HG03025 (cell line): ENCODE measurements around the gene NXNL1.
A peak's percentile ranks its signal among the peaks of the same experiment; 100 is the strongest.
"Not testable (repeated sequence)": the region's sequence is repeated elsewhere in the genome, so short reads cannot be mapped to it uniquely, and the experiment has no call there.

Experiments used
- ATAC-seq: cut with Tn5 transposase; IDR thresholded peaks from one replicate; pipeline ENCODE4 v1.9.1; 2021; ENCODE audit warnings: mild to moderate bottlenecking, moderate library complexity; ENCODE audit not compliant: unreplicated experiment, low FRiP score

Gene NXNL1

DNA sequence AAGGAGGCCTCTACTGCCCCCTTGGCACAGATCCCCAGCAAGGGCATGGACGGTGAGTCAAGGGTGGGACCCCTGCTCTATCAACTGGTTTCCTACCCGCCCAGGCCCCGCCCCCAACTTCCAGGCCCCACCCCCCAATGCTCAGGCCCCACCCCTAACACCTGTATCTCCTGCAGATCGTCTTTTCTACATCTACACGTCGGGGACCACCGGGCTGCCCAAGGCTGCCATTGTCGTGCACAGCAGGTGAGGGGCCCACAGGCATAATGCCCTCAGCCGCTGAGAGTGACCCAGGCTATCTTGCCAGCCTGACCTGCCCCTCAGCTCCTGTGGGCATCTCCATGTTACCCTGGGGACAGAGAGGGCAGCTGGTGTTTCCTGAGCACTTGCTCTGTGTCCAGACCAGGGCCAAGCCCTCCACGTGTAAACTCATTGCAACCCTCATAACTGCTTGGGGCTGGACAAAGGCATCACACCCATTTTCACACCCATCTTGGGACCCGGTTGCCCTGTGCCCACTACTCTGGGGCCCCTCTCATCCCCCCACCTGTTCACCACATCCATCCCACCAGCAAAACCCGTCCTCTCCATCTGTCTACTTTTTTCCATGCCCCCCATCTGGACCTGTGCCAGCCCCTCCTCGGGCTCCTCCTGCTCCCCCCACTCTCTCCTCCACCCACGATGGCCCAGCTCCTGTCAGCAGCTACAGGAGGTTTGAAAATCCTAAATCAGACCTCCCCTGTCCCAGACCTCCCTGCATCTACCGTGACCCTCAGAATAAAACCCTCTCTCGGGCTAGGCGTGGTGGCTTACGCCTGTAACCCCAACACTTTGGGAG, 26.8 kb upstream of the NXNL1 start:
- ATAC-seq = no peak

DNA sequence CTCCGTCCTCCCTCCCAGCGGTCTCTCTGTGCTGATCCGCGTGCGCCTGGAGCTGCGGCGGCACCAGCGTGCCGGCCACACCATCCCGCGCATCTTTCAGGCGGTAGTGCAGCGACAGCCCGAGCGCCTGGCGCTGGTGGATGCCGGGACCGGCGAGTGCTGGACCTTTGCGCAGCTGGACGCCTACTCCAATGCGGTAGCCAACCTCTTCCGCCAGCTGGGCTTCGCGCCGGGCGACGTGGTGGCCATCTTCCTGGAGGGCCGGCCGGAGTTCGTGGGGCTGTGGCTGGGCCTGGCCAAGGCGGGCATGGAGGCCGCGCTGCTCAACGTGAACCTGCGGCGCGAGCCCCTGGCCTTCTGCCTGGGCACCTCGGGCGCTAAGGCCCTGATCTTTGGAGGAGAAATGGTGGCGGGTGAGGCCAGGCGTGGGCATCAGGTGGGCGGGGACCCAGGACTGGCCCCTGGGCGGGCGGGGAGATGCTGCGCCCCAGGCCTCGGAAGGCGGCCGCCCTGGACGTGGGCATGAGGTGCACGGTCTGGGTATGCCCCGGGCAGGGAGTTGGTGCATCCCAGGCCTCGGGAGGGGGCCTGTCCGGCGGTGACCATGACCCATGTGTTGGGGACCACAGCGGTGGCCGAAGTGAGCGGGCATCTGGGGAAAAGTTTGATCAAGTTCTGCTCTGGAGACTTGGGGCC, 26.0 kb upstream of the NXNL1 start:
- no peak for ATAC-seq

GRCh38 chr19:17484520-17485185, 23.9 kb upstream of the NXNL1 start:
- no peak for ATAC-seq

GRCh38 chr19:17483605-17484002, 22.9 kb upstream of the NXNL1 start:
- no peak for ATAC-seq

DNA sequence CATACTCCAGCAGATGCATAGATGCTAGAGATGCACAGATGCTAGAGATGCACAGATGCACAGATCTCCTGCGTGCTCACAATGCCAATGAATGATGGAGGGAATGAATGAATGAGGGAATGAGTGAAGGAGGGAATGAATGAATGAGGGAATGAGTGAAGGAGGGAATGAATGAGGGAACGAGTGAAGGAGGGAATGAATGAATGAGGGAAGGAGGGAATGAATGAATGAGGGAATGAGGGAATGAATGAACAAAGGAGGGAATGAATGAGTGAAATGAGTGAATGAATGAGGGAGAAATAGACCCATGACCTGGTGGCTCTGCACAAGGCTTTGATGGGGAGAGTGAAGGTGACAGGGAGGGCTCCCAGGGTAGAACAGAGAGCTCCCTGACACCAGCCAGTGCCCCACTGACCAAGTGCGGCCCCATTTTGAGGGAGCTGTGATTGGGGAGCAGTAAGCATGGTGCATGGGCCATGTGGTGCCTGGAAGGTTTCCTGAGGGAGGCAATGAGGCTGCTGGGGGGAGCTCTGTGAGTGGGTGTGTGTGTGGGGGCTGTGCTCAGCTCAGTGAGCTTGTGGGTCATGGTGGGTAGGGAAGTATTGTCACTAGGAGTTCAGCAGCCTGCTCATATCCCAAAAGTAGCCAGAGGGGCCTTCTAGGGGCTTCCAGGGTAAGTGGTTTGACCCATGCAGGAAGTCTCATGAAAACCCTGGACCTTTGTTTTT, 22.3 kb upstream of the NXNL1 start:
- ATAC-seq = no peak

DNA sequence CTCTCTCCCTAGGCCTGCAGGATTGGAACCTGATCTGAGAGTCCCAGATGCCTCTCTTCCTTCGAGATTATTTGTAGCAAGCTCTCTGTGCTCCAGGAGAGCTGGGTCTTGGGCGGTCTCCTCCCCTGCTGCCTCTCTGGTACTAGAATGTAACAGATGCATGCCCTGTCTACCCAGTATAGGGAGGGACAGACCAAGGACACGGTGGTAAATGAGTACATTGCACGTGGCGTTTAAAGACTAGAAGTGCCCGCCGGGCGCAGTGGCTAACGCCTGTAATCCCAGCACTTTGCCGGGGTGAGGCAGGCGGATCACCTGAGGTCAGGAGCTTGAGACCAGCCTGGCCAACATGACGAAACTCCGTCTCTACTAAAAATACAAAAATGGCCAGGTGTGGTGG, 21.3 kb upstream of the NXNL1 start:
- no peak for ATAC-seq

- no peak for ATAC-seq
Measured at GRCh38 chr19:17479325-17479791, 18.6 kb upstream of the NXNL1 start.

DNA sequence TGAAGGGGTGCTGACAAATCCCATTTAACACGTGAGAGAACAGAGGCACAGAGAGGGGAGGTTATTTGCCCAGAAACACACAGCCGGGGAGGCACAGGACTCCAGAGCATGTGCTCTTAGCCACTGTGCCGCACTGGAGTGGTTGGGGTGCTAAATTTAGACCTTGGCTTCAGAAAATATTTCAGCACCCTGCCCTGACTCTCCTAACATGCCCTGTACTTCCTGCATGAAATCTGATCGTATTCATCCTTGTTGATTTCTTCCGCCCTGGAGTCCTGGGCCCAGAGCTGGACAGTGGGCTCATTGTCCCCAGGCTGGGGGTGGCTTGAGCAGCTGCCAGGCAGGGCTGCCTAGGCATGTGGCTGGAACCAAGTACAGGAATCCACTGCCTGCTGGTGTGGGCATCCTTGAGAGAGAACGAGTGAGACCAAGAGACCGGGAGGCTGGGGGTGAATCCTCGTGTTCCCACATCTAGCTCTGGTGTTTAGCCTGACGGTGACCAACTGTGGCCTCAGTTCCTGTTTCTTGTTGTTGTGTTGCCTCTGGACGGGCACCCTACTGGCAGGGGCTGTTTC, 14.9 kb upstream of the NXNL1 start:
- ATAC-seq = no peak

DNA sequence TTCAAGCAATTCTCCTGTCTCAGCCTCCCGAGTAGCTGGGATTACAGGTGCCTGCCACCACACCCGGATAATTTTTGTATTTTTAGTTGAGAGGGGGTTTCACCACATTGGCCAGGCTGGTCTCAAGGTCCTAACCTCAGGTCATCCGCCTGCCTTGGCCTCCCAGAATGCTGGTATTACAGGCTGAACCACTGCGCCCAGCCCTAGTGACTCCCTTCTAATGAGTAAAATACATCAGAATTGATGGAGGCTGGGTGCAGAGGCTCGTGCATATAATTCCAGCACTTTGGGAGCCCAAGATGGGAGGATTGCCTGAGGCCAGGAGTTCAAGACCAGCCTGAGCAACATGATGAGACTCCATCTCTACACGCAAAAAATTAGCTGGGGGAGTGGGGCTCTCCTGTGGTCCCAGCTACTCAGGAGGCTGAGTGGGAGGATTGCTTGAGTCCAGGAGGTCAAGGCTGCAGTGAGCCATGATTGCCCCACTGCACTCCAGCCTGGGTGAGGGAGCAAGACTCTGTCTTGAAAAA, 14.3 kb upstream of the NXNL1 start:
- not testable (repeated sequence) for ATAC-seq

- ATAC-seq = no peak
Measured at GRCh38 chr19:17473041-17473440, 12.3 kb upstream of the NXNL1 start.

GRCh38 chr19:17471410-17472125, 10.8 kb upstream of the NXNL1 start:
- no peak for ATAC-seq

- peak; percentile 82 for ATAC-seq
Measured at GRCh38 chr19:17470068-17470841, 9.5 kb upstream of the NXNL1 start, which contains the start of gene SLC27A1. Gene SLC27A1, plus strand, starts transcription at chr19:17470524. Its CDS starts 17 bp downstream, at chr19:17470541.

DNA sequence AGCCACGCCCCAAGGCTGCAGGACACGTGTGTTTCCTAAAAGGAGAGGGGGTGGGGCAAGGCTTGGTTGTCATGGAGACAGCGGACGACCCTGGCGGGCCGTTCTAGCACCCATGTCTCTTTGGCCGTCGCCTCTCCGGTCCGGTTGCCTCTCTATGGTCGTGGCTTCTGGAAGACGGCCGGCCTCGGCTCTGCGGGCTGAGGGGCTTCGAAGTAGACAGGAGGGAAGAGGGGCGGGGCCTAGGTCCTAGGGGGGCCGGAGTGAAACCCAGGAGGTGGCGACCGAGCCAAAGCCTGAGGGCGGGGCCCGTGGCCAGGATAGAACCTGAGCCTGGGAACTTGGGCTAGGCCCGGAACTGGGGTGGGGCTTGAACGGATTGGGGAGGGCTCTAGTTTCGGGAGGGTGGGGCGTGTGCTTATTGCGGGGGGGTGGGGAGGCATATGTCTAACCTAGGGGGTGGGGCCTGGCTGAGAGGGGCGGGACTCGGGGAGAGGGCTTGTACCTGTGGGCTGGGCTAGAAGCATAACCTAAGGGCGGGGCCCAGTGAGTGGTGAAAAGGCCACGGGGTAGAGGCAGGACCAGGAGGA, 8.8 kb upstream of the NXNL1 start:
- ATAC-seq = peak; percentile 47

DNA sequence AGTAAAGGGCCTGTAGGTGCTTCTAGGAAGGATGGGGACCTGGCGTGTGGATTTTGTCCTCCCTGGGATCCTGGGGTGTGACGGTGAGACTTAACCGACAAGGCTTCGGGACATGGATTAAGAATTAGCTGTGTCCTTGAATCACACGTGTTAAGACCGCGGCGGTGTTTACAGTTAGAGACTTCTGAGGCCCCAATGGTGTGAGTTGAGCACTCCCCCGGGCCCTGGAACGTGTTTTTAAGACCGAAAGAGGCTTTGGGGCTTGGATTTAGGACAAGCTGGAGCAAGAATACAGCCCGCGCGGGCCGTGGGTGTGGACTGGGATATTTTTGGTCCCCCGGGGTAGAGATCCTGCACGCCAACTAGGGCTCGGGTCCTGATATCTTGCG, 8.4 kb upstream of the NXNL1 start:
- no peak for ATAC-seq

DNA sequence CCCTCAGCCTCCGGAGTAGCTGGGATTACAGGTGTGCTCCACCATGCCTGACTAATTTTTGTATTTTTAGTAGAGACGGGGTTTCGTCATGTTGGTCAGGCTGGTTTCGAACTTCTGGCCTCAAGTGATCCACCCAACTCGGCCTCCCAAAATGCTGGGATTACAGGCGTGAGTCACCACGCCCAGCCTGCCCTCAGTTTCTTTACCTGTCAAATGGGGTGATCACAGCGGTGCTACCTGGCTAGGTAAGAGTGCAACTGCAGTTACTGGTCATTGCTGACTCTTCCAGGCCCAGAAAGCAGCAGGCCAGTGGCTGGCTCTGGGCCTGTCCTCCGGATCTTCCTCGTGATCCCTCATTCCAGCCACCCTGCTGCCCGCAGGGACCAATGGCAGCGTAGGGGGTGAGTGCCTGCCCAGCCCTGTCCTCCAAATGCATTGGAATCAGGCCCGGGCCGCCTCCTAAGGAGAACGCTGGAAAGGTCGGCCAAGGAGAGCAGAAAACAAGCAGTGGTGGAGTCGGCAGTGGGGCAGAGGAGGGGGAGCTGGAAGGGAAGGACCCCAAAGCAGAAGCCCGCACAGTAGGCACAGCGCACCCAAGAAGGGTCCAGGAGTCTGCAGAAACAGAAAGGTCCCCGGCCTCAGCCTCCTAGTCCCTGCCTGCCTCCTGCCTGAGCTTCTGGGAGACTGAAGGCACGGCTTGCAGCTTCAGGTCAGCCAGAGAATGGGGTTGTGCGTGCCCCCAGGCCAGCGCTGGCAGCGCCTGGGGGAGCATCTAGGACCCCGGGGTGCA, 7.8 kb upstream of the NXNL1 start:
- ATAC-seq = no peak

- no peak for ATAC-seq
Measured at GRCh38 chr19:17467471-17468301, 7.0 kb upstream of the NXNL1 start.

DNA sequence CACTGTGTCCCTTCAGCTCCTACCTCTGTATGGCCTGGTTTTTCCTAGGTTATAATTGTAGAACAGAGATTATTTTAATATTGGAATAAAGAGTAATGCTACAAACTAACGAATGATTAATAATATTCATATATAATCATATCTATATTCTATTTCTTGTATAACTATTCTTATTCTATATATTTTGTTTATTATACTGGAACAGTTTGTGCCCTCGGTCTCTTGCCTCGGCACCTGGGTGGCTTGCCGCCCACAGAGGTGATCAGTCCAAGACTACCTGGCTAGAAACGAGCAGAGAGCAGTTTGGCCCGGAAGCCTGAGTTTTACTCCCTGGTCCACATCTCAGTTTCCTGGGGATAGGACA, 5.7 kb upstream of the NXNL1 start:
- no peak for ATAC-seq
